Hematopoietic multipotent progenitor cell treated with erythropoietin and hydrocortisone succinate and interleukin-3 and kit ligand, for 6 days (in vitro differentiated cells): Measurements from ENCODE around the gene BMP10.
A peak's percentile ranks its signal among the peaks of the same experiment; 100 is the strongest.

Experiments used
- DNase-seq: peaks from one replicate; pipeline ENCODE4 v3.0.0-alpha.2; 2015

Gene BMP10

GRCh38 chr2:68889021-68889420 lies 17.8 kb upstream of the BMP10 start:
- DNase-seq, result no peak

DNA sequence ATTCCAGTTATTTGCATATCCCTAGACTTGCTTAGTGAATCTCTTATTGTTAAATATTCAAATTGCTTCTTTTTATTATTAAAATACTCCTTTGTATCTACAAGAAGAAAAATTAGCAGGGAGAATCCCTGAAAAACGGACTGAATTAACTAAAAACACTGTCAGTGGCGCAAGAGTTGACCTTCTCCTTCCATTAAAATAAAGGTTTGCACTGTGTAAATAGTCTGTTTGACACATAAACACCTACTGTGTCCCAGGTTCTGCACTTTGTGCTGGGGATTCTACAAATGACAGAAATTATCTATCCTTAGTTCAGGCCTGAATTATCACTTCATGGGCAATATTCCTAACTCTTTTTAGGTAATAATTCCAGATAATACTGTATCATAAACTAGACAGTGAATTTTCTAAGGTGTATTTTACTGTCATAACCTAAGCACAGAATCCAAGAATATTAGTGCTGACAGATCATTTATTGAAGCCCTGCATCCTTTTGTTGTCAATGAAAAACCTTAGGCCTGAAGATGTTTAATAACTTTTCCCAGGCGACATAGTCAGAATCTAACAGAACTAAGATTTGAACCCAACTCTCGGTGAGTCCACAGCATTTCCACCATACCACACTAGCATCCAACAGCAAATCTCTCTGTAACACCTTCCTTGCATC lies 17.0 kb upstream of the BMP10 start:
- no peak for DNase-seq

- no peak for DNase-seq
These were observed 14.5 kb upstream of the BMP10 start for GRCh38 chr2:68885811-68886075.

DNA sequence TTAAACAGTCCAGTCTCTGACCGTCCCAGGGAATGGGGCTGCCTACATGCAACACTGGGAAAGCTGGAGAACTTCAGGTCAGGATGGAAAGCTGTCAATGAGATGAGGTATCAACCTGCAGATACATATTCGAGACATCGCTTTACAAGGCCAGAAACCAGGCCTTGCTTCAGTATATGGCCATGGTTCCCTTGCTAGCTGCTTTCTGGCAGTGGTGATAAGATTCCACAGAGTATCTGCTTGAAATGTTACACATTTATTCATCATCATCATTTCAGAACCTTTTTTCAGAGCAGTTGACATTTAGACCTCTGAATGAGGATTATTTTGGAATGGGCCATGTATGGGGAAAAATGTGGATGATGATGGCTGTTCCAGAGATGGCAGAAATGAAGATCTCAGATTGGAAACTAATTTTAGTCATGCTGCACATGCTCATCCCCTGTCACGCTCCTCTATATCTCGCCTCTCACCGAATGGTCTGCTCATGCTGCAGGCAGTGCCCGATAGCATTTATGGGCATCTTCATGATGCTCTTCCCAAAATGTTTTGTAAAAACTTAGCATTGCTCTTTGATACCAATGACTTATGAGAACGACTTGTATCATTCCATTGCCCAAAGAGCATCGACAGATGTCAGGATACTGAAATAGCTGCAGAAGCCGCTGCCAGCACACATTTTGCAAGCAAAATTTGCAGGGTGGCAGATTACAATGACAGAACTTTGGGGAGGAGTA lies 14.0 kb upstream of the BMP10 start:
- DNase-seq, result no peak

- no peak for DNase-seq
These were observed 9.0 kb upstream of the BMP10 start for GRCh38 chr2:68880213-68880612.

- DNase-seq, result no peak
These were observed 8.1 kb upstream of the BMP10 start for GRCh38 chr2:68879296-68879695.

GRCh38 chr2:68878753-68879152 lies 7.6 kb upstream of the BMP10 start:
- no peak for DNase-seq

GRCh38 chr2:68878071-68878711 lies 7.0 kb upstream of the BMP10 start:
- DNase-seq, result peak; percentile 60

- DNase-seq, result peak; percentile 38
These were observed 6.0 kb upstream of the BMP10 start for GRCh38 chr2:68877079-68877772.

GRCh38 chr2:68870215-68870614 lies 982 bp downstream of the BMP10 start:
- DNase-seq, result no peak

DNA sequence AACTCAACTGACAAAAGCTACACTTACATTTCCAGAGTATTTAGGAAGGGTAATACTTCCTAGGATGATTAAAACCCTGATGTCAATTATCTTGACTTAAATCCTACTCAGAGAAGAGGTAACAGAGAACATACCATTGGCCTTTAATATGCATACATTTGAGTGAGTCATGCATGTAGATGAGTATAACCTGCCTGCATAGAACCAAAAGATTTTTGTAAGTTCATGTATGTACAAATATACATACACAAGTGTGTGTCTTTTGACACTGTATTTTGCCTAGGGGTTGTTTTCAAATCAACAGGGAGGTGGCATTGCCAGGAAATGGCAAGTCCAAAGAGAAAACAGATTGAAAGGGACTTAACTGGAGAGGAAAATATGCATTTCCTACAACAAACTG lies 6.1 kb downstream of the BMP10 start:
- DNase-seq, result no peak

DNA sequence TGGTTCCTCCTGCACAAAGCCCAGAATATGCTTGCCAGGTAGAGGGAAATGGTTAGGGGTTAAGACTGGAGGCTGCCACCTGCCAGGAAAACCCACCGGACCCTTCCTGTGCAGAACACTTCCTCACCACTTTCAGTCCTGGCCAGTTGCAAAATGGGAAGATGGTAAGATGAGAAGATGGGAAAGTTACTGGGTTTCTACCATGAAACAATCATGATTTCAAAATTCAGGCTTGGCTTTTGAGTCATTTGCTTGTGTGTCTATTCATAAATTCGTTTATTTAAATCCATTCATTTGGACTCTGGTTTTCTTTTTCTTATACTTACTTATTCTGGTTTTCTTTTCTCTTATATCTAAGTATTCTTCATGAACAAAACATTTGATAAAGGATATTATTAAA lies 7.2 kb downstream of the BMP10 start:
- no peak for DNase-seq

- no peak for DNase-seq
These were observed 8.3 kb downstream of the BMP10 start for GRCh38 chr2:68862889-68863288.

- peak; percentile 49 for DNase-seq
These were observed 9.9 kb downstream of the BMP10 start for GRCh38 chr2:68861330-68861729.

DNA sequence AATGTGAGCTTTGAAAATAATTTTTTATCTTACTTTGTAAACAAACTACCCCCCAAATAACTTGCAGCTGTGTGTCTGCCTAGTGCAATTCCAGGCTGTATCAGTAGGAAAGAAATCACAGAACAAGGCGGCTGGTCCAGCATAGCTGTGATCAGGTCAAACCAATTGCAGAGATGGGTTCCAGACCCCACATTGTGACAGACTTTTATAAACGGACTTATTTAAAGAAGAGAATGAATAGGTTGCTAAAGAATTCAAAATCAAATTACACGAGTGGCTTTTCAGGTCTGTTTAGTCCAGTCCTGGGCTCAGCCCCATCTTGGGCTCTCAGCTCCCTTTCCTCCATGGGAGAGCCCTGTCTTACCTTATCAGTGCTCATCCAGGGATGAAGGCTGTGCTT lies 11.1 kb downstream of the BMP10 start:
- DNase-seq, result no peak

- DNase-seq, result no peak
These were observed 13.2 kb downstream of the BMP10 start for GRCh38 chr2:68857855-68858456.

- no peak for DNase-seq
These were observed 13.9 kb downstream of the BMP10 start for GRCh38 chr2:68857202-68857845.

DNA sequence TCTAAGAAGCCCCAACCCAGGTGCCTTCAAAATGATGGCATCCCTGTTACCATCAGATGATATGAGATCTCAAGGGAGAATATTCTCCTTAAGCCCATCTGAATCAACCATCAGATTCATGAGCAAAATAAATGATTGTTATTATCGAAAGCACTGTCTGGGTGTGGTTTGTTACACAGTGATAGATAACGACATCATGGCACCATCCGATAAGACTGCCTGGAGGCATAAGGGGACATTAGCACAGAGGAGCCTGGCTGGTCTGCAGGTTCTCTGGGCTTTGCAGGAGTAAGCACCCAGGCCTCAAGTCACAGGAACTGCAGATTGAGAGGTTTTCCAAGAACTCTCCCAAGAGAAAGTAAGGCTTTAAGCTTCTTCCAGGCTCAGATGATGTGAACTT lies 15.6 kb downstream of the BMP10 start:
- no peak for DNase-seq

DNA sequence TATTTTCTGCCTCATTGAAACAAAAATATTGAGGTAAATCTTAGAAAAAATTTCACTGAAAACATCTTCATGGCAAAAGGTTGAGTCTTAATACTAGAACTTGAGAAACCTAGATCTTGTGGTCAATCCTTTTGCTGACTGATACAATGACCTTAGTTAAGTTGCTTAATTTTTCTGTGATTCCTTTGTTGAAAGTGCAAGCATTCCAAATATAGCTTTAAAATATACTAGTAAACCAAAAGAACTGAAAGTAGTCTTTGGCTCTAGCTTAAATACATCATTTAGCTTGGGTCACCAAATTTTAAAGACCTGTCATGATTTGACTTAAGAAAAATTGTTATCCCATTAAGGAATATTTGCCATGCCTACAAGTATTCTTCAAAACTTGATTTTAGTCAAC lies 16.7 kb downstream of the BMP10 start:
- no peak for DNase-seq

DNA sequence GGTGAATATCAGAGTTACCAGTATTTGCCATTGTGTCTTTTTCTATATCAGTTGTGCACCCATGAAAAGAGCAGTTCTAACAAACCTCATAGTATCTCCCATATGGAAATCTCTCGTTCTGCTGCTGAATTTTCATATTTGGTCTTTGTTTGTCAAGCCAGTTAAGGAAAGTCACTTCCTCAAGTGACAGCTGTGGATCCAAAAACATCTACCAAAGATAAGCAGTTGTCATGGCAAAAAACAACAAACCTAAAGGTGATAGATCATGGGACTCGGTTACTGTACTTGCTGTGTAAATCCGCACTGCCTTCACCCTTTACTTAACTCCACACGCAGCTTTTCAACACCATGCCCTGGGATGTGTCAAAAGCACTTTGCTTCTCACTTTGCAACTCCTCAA lies 17.3 kb downstream of the BMP10 start:
- DNase-seq, result no peak

DNA sequence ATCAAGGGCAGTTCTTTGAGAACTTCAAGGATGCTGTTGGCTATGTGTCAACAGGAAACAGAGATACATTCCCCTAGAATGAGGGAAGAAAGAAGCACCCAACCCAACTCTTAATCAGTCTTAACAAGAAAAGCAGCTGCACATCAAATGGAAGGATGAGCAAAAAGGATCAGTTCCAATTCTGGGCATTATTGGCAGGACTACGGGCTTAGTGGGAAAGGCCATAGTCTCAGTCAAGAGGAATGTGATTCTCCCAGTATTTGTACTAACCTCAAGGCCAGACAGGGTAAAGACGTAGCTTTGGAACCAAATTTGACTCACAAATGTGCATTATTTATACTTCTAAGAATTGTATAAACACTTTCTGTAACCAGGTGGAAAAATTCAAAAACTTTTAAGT lies 18.2 kb downstream of the BMP10 start:
- no peak for DNase-seq

GRCh38 chr2:68850524-68850923 lies 20.7 kb downstream of the BMP10 start:
- no peak for DNase-seq

GRCh38 chr2:68849579-68850030 lies 21.6 kb downstream of the BMP10 start:
- DNase-seq, result no peak
